Vagina (tissue), 2 donors: ENCODE measurements around the gene FFAR3.

Experiments
- CTCF ChIP-seq, 3 experiments: fragments of 450-650 bp in 2 of 3; fragments of 200-600 bp in 1 of 3; sonication (generic) in 1 of 3; IDR thresholded peaks; one replicate each; pipeline ENCODE4 v1.5.1; 2017 to 2019; ENCODE audit warnings: antibody characterized with exemption in 3 of 3, mild to moderate bottlenecking in 2 of 3, moderate library complexity in 2 of 3
- POLR2AphosphoS5 ChIP-seq, 2 donors: sonication (generic); formaldehyde crosslinking; IDR thresholded peaks; one replicate each; pipeline ENCODE4 v1.9.0; 2017; ENCODE audit warnings: antibody characterized with exemption in 2 of 2, mild to moderate bottlenecking in 2 of 2, low read depth in 1 of 2; ENCODE audit not compliant: insufficient read depth in 1 of 2

- TF ChIP-seq CTCF (IDR thresholded peaks at IDR 0.05) (no peak), POLR2AphosphoS5 (IDR thresholded peaks at IDR 0.05; ENCODE audit: insufficient read depth in 1 of 2, low read depth in 1 of 2) (no peak)
Observed at GRCh38 chr19:35409191-35409590, 50.9 kb downstream of the FFAR3 start.
